HG02642 (cell line): Measurements from ENCODE around the gene TCEA2.

Experiments
- ATAC-seq: cut with Tn5 transposase; IDR thresholded peaks from one replicate; pipeline ENCODE4 v1.9.1; 2021; ENCODE audit warnings: mild to moderate bottlenecking; ENCODE audit not compliant: unreplicated experiment, poor library complexity

TCEA2 gene

GRCh38 chr20:64035066-64035932, 27.7 kb upstream of the TCEA2 start:
- ATAC-seq: no peak

GRCh38 chr20:64035933-64036345, 27.1 kb upstream of the TCEA2 start, which contains the start of gene C20orf204:
C20orf204 (plus strand) TSS chr20:64036182; CDS start chr20:64036324, 142 bp downstream.
- no peak for ATAC-seq

GRCh38 chr20:64036346-64037198, 26.4 kb upstream of the TCEA2 start:
- no peak for ATAC-seq

- no peak for ATAC-seq
Observed at GRCh38 chr20:64037199-64037497, 25.9 kb upstream of the TCEA2 start.

- no peak for ATAC-seq
Observed at GRCh38 chr20:64037498-64038213, 25.3 kb upstream of the TCEA2 start.

- peak; percentile 38 for ATAC-seq
Observed at GRCh38 chr20:64038224-64038564, 24.8 kb upstream of the TCEA2 start.

GRCh38 chr20:64038565-64039292, 24.3 kb upstream of the TCEA2 start:
- peak; percentile 67 for ATAC-seq

- ATAC-seq: no peak
Observed at GRCh38 chr20:64039293-64040160, 23.5 kb upstream of the TCEA2 start.

- no peak for ATAC-seq
Observed at GRCh38 chr20:64040231-64041039, 22.6 kb upstream of the TCEA2 start.

- ATAC-seq: no peak
Observed at GRCh38 chr20:64041040-64041780, 21.8 kb upstream of the TCEA2 start.

GRCh38 chr20:64041781-64042053, 21.3 kb upstream of the TCEA2 start:
- ATAC-seq: no peak

- ATAC-seq: no peak
Observed at GRCh38 chr20:64042054-64042781, 20.8 kb upstream of the TCEA2 start.

- ATAC-seq: no peak
Observed at GRCh38 chr20:64043768-64044167, 19.2 kb upstream of the TCEA2 start.

GRCh38 chr20:64044484-64045247, 18.3 kb upstream of the TCEA2 start:
- no peak for ATAC-seq

GRCh38 chr20:64045346-64046011, 17.5 kb upstream of the TCEA2 start:
- ATAC-seq: no peak

- ATAC-seq: no peak
Observed at GRCh38 chr20:64047046-64047389, 16.0 kb upstream of the TCEA2 start.
